ENCODE results near the gene UGDH. TPM values are rescaled to one million over a fixed set of nuclear protein-coding genes. Genes with fewer than 3 reads are reported as not detected.

UGDH gene
- total and polyA plus RNA-seq, 2 of the 13 experiments (the other 11 are each of a cell fraction or from before 2014, with no cell fraction given) = 99.0 to 384 TPM

DNA sequence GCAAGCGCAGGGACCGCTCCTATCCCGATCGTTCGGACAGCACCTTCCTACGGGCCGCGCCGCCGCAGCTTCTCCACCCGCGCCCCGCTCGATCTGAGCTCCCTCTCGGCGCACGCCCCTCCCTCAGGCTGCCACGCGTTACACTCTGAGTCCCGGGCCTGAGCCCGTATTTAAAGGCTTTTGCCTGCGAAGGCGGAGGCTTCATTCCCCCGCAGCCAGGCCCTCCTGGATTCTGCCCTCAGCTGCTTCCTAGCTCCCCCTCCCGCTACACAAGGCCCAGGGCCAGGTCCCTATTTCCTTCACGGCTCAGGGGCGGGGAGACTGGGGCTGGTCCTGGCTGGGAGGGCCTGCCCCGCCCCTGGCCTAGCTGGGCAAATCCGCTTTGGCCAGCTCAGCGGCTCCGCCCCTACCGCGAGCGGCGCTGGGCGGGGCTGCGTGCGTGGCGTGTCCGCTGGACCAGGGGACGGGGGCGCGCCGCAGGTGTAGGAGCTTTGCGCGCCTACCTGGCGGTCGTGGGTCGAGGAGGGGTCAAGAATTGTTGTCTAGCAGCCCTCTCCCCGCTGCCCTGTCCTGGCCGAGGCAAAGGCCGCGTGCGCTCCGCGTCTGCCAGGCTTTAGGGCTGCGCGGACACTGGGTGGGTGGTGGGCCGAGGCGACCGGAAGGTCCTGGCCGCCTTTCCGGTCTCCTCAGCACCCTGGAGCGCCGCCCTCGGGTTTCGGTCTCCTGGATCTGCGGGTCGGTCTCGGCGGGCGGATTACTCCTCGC is at the start of gene UGDH (continued):
- TF ChIP-seq, protein P1, sequence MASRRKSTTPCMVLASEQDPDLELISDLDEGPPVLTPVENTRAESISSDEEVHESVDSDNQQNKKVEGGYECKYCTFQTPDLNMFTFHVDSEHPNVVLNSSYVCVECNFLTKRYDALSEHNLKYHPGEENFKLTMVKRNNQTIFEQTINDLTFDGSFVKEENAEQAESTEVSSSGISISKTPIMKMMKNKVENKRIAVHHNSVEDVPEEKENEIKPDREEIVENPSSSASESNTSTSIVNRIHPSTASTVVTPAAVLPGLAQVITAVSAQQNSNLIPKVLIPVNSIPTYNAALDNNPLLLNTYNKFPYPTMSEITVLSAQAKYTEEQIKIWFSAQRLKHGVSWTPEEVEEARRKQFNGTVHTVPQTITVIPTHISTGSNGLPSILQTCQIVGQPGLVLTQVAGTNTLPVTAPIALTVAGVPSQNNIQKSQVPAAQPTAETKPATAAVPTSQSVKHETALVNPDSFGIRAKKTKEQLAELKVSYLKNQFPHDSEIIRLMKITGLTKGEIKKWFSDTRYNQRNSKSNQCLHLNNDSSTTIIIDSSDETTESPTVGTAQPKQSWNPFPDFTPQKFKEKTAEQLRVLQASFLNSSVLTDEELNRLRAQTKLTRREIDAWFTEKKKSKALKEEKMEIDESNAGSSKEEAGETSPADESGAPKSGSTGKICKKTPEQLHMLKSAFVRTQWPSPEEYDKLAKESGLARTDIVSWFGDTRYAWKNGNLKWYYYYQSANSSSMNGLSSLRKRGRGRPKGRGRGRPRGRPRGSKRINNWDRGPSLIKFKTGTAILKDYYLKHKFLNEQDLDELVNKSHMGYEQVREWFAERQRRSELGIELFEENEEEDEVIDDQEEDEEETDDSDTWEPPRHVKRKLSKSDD (CRISPR knock-in tag; IDR thresholded peaks at IDR 0.05; ENCODE audit: low read depth) = no peak; the same call in 1 of the 2 replicates
- TF ChIP-seq ZNF441 (CRISPR knock-in tag; IDR thresholded peaks at IDR 0.05; ENCODE audit: borderline replicate concordance) = peak; percentile 82; the same call in 1 of the 2 replicates
- TF ChIP-seq, protein P2, sequence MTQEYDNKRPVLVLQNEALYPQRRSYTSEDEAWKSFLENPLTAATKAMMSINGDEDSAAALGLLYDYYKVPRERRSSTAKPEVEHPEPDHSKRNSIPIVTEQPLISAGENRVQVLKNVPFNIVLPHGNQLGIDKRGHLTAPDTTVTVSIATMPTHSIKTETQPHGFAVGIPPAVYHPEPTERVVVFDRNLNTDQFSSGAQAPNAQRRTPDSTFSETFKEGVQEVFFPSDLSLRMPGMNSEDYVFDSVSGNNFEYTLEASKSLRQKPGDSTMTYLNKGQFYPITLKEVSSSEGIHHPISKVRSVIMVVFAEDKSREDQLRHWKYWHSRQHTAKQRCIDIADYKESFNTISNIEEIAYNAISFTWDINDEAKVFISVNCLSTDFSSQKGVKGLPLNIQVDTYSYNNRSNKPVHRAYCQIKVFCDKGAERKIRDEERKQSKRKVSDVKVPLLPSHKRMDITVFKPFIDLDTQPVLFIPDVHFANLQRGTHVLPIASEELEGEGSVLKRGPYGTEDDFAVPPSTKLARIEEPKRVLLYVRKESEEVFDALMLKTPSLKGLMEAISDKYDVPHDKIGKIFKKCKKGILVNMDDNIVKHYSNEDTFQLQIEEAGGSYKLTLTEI (CRISPR knock-in tag; conservative IDR thresholded peaks at IDR 0.05) = no peak
- TF ChIP-seq KLF6 (CRISPR knock-in tag; IDR thresholded peaks at IDR 0.05) = peak; percentile 88
- TF ChIP-seq, protein P3, sequence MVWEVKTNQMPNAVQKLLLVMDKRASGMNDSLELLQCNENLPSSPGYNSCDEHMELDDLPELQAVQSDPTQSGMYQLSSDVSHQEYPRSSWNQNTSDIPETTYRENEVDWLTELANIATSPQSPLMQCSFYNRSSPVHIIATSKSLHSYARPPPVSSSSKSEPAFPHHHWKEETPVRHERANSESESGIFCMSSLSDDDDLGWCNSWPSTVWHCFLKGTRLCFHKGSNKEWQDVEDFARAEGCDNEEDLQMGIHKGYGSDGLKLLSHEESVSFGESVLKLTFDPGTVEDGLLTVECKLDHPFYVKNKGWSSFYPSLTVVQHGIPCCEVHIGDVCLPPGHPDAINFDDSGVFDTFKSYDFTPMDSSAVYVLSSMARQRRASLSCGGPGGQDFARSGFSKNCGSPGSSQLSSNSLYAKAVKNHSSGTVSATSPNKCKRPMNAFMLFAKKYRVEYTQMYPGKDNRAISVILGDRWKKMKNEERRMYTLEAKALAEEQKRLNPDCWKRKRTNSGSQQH (CRISPR knock-in tag; IDR thresholded peaks at IDR 0.05; ENCODE audit: low read depth) = peak; percentile 79
- 0 out of 2 replicates have a peak, but pooled peaks have one; percentile 30 for TF ChIP-seq TEAD2 (CRISPR knock-in tag; IDR thresholded peaks at IDR 0.05)
- TF ChIP-seq, protein P4, sequence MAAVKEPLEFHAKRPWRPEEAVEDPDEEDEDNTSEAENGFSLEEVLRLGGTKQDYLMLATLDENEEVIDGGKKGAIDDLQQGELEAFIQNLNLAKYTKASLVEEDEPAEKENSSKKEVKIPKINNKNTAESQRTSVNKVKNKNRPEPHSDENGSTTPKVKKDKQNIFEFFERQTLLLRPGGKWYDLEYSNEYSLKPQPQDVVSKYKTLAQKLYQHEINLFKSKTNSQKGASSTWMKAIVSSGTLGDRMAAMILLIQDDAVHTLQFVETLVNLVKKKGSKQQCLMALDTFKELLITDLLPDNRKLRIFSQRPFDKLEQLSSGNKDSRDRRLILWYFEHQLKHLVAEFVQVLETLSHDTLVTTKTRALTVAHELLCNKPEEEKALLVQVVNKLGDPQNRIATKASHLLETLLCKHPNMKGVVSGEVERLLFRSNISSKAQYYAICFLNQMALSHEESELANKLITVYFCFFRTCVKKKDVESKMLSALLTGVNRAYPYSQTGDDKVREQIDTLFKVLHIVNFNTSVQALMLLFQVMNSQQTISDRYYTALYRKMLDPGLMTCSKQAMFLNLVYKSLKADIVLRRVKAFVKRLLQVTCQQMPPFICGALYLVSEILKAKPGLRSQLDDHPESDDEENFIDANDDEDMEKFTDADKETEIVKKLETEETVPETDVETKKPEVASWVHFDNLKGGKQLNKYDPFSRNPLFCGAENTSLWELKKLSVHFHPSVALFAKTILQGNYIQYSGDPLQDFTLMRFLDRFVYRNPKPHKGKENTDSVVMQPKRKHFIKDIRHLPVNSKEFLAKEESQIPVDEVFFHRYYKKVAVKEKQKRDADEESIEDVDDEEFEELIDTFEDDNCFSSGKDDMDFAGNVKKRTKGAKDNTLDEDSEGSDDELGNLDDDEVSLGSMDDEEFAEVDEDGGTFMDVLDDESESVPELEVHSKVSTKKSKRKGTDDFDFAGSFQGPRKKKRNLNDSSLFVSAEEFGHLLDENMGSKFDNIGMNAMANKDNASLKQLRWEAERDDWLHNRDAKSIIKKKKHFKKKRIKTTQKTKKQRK (IDR thresholded peaks at IDR 0.05; ENCODE audit: low read length) = no peak
- peak; percentile 100 for TF ChIP-seq POLR2G (IDR thresholded peaks at IDR 0.05; ENCODE audit: low read depth, low read length)
- TF ChIP-seq, protein P5, sequence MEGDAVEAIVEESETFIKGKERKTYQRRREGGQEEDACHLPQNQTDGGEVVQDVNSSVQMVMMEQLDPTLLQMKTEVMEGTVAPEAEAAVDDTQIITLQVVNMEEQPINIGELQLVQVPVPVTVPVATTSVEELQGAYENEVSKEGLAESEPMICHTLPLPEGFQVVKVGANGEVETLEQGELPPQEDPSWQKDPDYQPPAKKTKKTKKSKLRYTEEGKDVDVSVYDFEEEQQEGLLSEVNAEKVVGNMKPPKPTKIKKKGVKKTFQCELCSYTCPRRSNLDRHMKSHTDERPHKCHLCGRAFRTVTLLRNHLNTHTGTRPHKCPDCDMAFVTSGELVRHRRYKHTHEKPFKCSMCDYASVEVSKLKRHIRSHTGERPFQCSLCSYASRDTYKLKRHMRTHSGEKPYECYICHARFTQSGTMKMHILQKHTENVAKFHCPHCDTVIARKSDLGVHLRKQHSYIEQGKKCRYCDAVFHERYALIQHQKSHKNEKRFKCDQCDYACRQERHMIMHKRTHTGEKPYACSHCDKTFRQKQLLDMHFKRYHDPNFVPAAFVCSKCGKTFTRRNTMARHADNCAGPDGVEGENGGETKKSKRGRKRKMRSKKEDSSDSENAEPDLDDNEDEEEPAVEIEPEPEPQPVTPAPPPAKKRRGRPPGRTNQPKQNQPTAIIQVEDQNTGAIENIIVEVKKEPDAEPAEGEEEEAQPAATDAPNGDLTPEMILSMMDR (CRISPR knock-in tag; IDR thresholded peaks at IDR 0.05) = peak; percentile 49
- no peak for TF ChIP-seq ZFP36 (IDR thresholded peaks at IDR 0.05; ENCODE audit: borderline replicate concordance, low read depth, low read length, partially characterized antibody)
- TF ChIP-seq, protein P6, sequence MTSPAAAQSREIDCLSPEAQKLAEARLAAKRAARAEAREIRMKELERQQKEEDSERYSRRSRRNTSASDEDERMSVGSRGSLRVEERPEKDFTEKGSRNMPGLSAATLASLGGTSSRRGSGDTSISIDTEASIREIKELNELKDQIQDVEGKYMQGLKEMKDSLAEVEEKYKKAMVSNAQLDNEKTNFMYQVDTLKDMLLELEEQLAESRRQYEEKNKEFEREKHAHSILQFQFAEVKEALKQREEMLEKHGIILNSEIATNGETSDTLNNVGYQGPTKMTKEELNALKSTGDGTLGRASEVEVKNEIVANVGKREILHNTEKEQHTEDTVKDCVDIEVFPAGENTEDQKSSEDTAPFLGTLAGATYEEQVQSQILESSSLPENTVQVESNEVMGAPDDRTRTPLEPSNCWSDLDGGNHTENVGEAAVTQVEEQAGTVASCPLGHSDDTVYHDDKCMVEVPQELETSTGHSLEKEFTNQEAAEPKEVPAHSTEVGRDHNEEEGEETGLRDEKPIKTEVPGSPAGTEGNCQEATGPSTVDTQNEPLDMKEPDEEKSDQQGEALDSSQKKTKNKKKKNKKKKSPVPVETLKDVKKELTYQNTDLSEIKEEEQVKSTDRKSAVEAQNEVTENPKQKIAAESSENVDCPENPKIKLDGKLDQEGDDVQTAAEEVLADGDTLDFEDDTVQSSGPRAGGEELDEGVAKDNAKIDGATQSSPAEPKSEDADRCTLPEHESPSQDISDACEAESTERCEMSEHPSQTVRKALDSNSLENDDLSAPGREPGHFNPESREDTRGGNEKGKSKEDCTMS (CRISPR knock-in tag; conservative IDR thresholded peaks at IDR 0.05) = no peak
- TF ChIP-seq ZNF230 (CRISPR knock-in tag; IDR thresholded peaks at IDR 0.05) = peak; percentile 52; the same call in 1 of the 2 replicates
- peak; percentile 91 for TF ChIP-seq KDM4B (CRISPR knock-in tag; IDR thresholded peaks at IDR 0.05)
